Measurements from ENCODE around the gene ROS1. TPM values are rescaled to one million over a fixed set of nuclear protein-coding genes. Genes with fewer than 3 reads are reported as not detected.

ROS1 gene
- total and polyA plus RNA-seq, 2 donors (not counting 3 experiments of a cell fraction or from before 2014, with no cell fraction given) = not detected

GRCh38 chr6:117306227-117306790 is 119.4 kb downstream of the ROS1 start:
- ChIA-PET POLR2A (no interaction called here), CTCF (no interaction called here)
- no peaks in the 10 kb centered on the region for H3K4me1 ChIP-seq (ENCODE audit: control insufficient read depth, extremely low read depth, insufficient read depth, low read length)
- H3K9me3 ChIP-seq (replicated peaks; ENCODE audit: control insufficient read depth, insufficient read depth, low read length) = no peaks in the 10 kb centered on the region
- no TSS peak for BruUV-seq (replicated peaks)
- no peak overlapping the region for H3K4me3 ChIP-seq (replicated peaks in 1 of 3; ENCODE audit: insufficient read depth in 1 of 3, low read depth in 1 of 3, low read length in 3 of 3)
- no peak overlapping the region for H3K9ac ChIP-seq (replicated peaks; ENCODE audit: extremely low read depth, insufficient read depth, low read length)
- no peak overlapping the region for H3K27ac ChIP-seq (ENCODE audit: insufficient read depth, low read depth, low read length)
- H3K79me2 ChIP-seq (ENCODE audit: control insufficient read depth, insufficient read depth, low read length) = no peaks in the 10 kb centered on the region
- TF ChIP-seq FOS (IDR thresholded peaks at IDR 0.05; ENCODE audit: borderline replicate concordance, insufficient read depth, low read length) (no peak), EZH2 (IDR thresholded peaks at IDR 0.05; ENCODE audit: borderline replicate concordance, low read depth, low read length, severe bottlenecking) (no peak), JUN (IDR thresholded peaks at IDR 0.05; ENCODE audit: borderline replicate concordance, insufficient read depth, insufficient read length, low read depth) (no peak), CTCF (IDR thresholded peaks at IDR 0.05; ENCODE audit: extremely low read depth in 1 of 2, insufficient read depth in 1 of 2, low read depth in 1 of 2, low read length in 2 of 2) (no peak), POLR2AphosphoS5 (IDR thresholded peaks at IDR 0.05; ENCODE audit: insufficient read depth, low read depth, low read length) (no peak), MYC (IDR thresholded peaks at IDR 0.05; ENCODE audit: low read depth, low read length) (no peak), GATA2 (IDR thresholded peaks at IDR 0.05; ENCODE audit: insufficient read depth, insufficient read length, low read depth, low read length) (no peak)
- H3K9me1 ChIP-seq (replicated peaks; ENCODE audit: control insufficient read depth, extremely low read depth, insufficient read depth, low read length) = no peaks in the 10 kb centered on the region
- H3K27me3 ChIP-seq (ENCODE audit: control insufficient read depth in 2 of 2, insufficient read depth in 2 of 2, low read length in 2 of 2) = no peaks in the 10 kb centered on the region
- no peaks in the 10 kb centered on the region for H3K36me3 ChIP-seq (ENCODE audit: control insufficient read depth in 2 of 2, extremely low read depth in 1 of 2, insufficient read depth in 2 of 2, low read length in 2 of 2)
- H2AFZ ChIP-seq (ENCODE audit: low read depth, low read length) = no peak overlapping the region
- DNase-seq (ENCODE audit: low read depth, low spot score) (no peak), FAIRE-seq (no peak)
- H3K4me2 ChIP-seq (ENCODE audit: insufficient read depth, low read length) = no peak overlapping the region
- dilution Hi-C loops (cut with MboI; ENCODE audit: extremely low pct_ligation_motif_present, low sequenced_read_pairs) = no loop called here
- intact Hi-C loops (cut with micrococcal nuclease) = no loop called here
- no peaks in the 10 kb centered on the region for H4K20me1 ChIP-seq (replicated peaks; ENCODE audit: control insufficient read depth, extremely low read depth, insufficient read depth, low read length)
